ENCODE measurements around the gene SDC4.

The SDC4 gene

GRCh38 chr20:45316150-45317080 is 31.8 kb downstream of the SDC4 start:
- DNase-seq: no peak
- Histone ChIP-seq H3K4me3 (ENCODE audit: control insufficient read depth in 1 of 7, extremely low read depth in 1 of 7, insufficient read depth in 4 of 7, low read depth in 2 of 7, low read length in 6 of 7) (no peak overlapping the region), H3K27ac (ENCODE audit: insufficient read depth in 1 of 2, low read depth in 1 of 2, low read length in 2 of 2, poor library complexity in 1 of 2, severe bottlenecking in 2 of 2) (no peak overlapping the region), H3K4me1 (ENCODE audit: control extremely low read depth in 1 of 4, control insufficient read depth in 4 of 4, insufficient read depth in 4 of 4, low read length in 3 of 4) (peaks cover 2 to 26% (median 18%) of the 10 kb centered on the region in 4 experiments), H3K27me3 (replicated peaks in 2 of 5; ENCODE audit: control insufficient read depth in 4 of 5, insufficient read depth in 5 of 5, low read length in 4 of 5) (peaks cover 0 to 64% (median 18%) of the 10 kb centered on the region in 5 experiments), H3K9me3 (ENCODE audit: control extremely low read depth in 1 of 5, control insufficient read depth in 4 of 5, insufficient read depth in 2 of 5, low read depth in 1 of 5, low read length in 4 of 5) (no peaks in the 10 kb centered on the region), H3K36me3 (ENCODE audit: control insufficient read depth in 4 of 4, insufficient read depth in 4 of 4, low read length in 3 of 4) (no peaks in the 10 kb centered on the region)
- ChIA-PET POLR2A (no interaction called here), CTCF (interaction anchor here (0.6 to 2.2 kb wide), 7 partner anchors 9 to 455 kb away, joined by 3 to 9 read pairs (median 4); partner anchors contain the start of genes RBPJL and SYS1)
- 27% methylated on average over 47 of the region's 71 CpGs for WGBS (ENCODE audit: insufficient coverage)

GRCh38 chr20:45315672-45316071 is 32.6 kb downstream of the SDC4 start:
- Histone ChIP-seq H3K27ac (ENCODE audit: insufficient read depth in 1 of 2, low read depth in 1 of 2, low read length in 2 of 2, poor library complexity in 1 of 2, severe bottlenecking in 2 of 2) (no peak overlapping the region), H3K9me3 (ENCODE audit: control extremely low read depth in 1 of 5, control insufficient read depth in 4 of 5, insufficient read depth in 2 of 5, low read depth in 1 of 5, low read length in 4 of 5) (no peaks in the 10 kb centered on the region), H3K27me3 (replicated peaks in 2 of 5; ENCODE audit: control insufficient read depth in 4 of 5, insufficient read depth in 5 of 5, low read length in 4 of 5) (peaks cover 0 to 67% (median 18%) of the 10 kb centered on the region in 5 experiments), H3K4me3 (ENCODE audit: control insufficient read depth in 1 of 7, extremely low read depth in 1 of 7, insufficient read depth in 4 of 7, low read depth in 2 of 7, low read length in 6 of 7) (no peak overlapping the region), H3K4me1 (ENCODE audit: control extremely low read depth in 1 of 4, control insufficient read depth in 4 of 4, insufficient read depth in 4 of 4, low read length in 3 of 4) (peaks cover 2 to 21% (median 16%) of the 10 kb centered on the region in 4 experiments), H3K36me3 (ENCODE audit: control insufficient read depth in 4 of 4, insufficient read depth in 4 of 4, low read length in 3 of 4) (no peaks in the 10 kb centered on the region)
- POLR2A ChIA-PET: no interaction called here
- DNase-seq: no peak
- 100% methylated on average over 4 of the region's 4 CpGs for WGBS (ENCODE audit: insufficient coverage)
- CTCF ChIA-PET: interaction anchor here (1.1 to 2.1 kb wide), 5 partner anchors 9 to 456 kb away, joined by 3 to 9 read pairs (median 3); partner anchors contain the start of gene RBPJL

- POLR2A ChIA-PET: no interaction called here
- H3K27me3 ChIP-seq (replicated peaks in 2 of 5; ENCODE audit: control insufficient read depth in 4 of 5, insufficient read depth in 5 of 5, low read length in 4 of 5): peaks cover 0 to 67% (median 18%) of the 10 kb centered on the region in 5 experiments
- H3K4me1 ChIP-seq (ENCODE audit: control extremely low read depth in 1 of 4, control insufficient read depth in 4 of 4, insufficient read depth in 4 of 4, low read length in 3 of 4): peaks cover 0 to 12% (median 10%) of the 10 kb centered on the region in 4 experiments
- no peaks in the 10 kb centered on the region for H3K36me3 ChIP-seq (ENCODE audit: control insufficient read depth in 4 of 4, insufficient read depth in 4 of 4, low read length in 3 of 4)
- H3K27ac ChIP-seq (ENCODE audit: insufficient read depth in 1 of 2, low read depth in 1 of 2, low read length in 2 of 2, poor library complexity in 1 of 2, severe bottlenecking in 2 of 2): no peak overlapping the region
- H3K9me3 ChIP-seq (ENCODE audit: control extremely low read depth in 1 of 5, control insufficient read depth in 4 of 5, insufficient read depth in 2 of 5, low read depth in 1 of 5, low read length in 4 of 5): no peaks in the 10 kb centered on the region
- DNase-seq: no peak
- CTCF ChIA-PET: interaction anchor here (0.7 to 3.2 kb wide), 12 partner anchors 9 to 457 kb away, joined by 3 to 13 read pairs (median 3); no protein-coding TSS in a partner anchor
- 96% methylated on average over 7 of the region's 11 CpGs for WGBS (ENCODE audit: insufficient coverage)
- no peak overlapping the region for H3K4me3 ChIP-seq (ENCODE audit: control insufficient read depth in 1 of 7, extremely low read depth in 1 of 7, insufficient read depth in 4 of 7, low read depth in 2 of 7, low read length in 6 of 7)
Observed at GRCh38 chr20:45313943-45314342, 34.3 kb downstream of the SDC4 start.

GRCh38 chr20:45313065-45313695 is 35.0 kb downstream of the SDC4 start:
- no peak overlapping the region for H3K27ac ChIP-seq (ENCODE audit: insufficient read depth in 1 of 2, low read depth in 1 of 2, low read length in 2 of 2, poor library complexity in 1 of 2, severe bottlenecking in 2 of 2)
- peaks cover 0 to 67% (median 18%) of the 10 kb centered on the region in 5 experiments for H3K27me3 ChIP-seq (replicated peaks in 2 of 5; ENCODE audit: control insufficient read depth in 4 of 5, insufficient read depth in 5 of 5, low read length in 4 of 5)
- H3K4me3 ChIP-seq (ENCODE audit: control insufficient read depth in 1 of 7, extremely low read depth in 1 of 7, insufficient read depth in 4 of 7, low read depth in 2 of 7, low read length in 6 of 7): no peak overlapping the region
- H3K36me3 ChIP-seq (ENCODE audit: control insufficient read depth in 4 of 4, insufficient read depth in 4 of 4, low read length in 3 of 4): no peaks in the 10 kb centered on the region
- CTCF ChIA-PET: interaction anchor here (0.6 to 3.2 kb wide), 16 partner anchors 10 to 458 kb away, joined by 3 to 13 read pairs (median 4); partner anchors contain the start of gene WFDC10A
- peaks cover 0 to 7% (median 4%) of the 10 kb centered on the region in 4 experiments for H3K4me1 ChIP-seq (ENCODE audit: control extremely low read depth in 1 of 4, control insufficient read depth in 4 of 4, insufficient read depth in 4 of 4, low read length in 3 of 4)
- WGBS (ENCODE audit: insufficient coverage): 100% methylated on average over 2 of the region's 8 CpGs
- POLR2A ChIA-PET: no interaction called here
- H3K9me3 ChIP-seq (ENCODE audit: control extremely low read depth in 1 of 5, control insufficient read depth in 4 of 5, insufficient read depth in 2 of 5, low read depth in 1 of 5, low read length in 4 of 5): no peaks in the 10 kb centered on the region
- no peak for DNase-seq

- peaks cover 0 to 62% (median 17%) of the 10 kb centered on the region in 5 experiments for H3K27me3 ChIP-seq (replicated peaks in 2 of 5; ENCODE audit: control insufficient read depth in 4 of 5, insufficient read depth in 5 of 5, low read length in 4 of 5)
- ChIA-PET CTCF (interaction anchor here (0.6 to 3.2 kb wide), 21 partner anchors 9 to 387 kb away, joined by 3 to 13 read pairs (median 3); partner anchors contain the start of gene SYS1), POLR2A (interaction anchor here (0.6 kb wide), 1 partner anchor 130 kb away, joined by 8 read pairs; no protein-coding TSS in a partner anchor)
- H3K4me1 ChIP-seq (ENCODE audit: control extremely low read depth in 1 of 4, control insufficient read depth in 4 of 4, insufficient read depth in 4 of 4, low read length in 3 of 4): peaks cover 0 to 9% (median 5%) of the 10 kb centered on the region in 4 experiments
- H3K27ac ChIP-seq (ENCODE audit: insufficient read depth in 1 of 2, low read depth in 1 of 2, low read length in 2 of 2, poor library complexity in 1 of 2, severe bottlenecking in 2 of 2): no peak overlapping the region
- no peaks in the 10 kb centered on the region for H3K9me3 ChIP-seq (ENCODE audit: control extremely low read depth in 1 of 5, control insufficient read depth in 4 of 5, insufficient read depth in 2 of 5, low read depth in 1 of 5, low read length in 4 of 5)
- no peak overlapping the region for H3K4me3 ChIP-seq (ENCODE audit: control insufficient read depth in 1 of 7, extremely low read depth in 1 of 7, insufficient read depth in 4 of 7, low read depth in 2 of 7, low read length in 6 of 7)
- DNase-seq: no peak
- no peaks in the 10 kb centered on the region for H3K36me3 ChIP-seq (ENCODE audit: control insufficient read depth in 4 of 4, insufficient read depth in 4 of 4, low read length in 3 of 4)
- WGBS (ENCODE audit: insufficient coverage): 68% methylated on average over 17 of the region's 21 CpGs
Observed at GRCh38 chr20:45312241-45312640, 36.0 kb downstream of the SDC4 start.

GRCh38 chr20:45311589-45312211 is 36.5 kb downstream of the SDC4 start:
- Histone ChIP-seq H3K36me3 (ENCODE audit: control insufficient read depth in 4 of 4, insufficient read depth in 4 of 4, low read length in 3 of 4) (no peaks in the 10 kb centered on the region), H3K4me1 (ENCODE audit: control extremely low read depth in 1 of 4, control insufficient read depth in 4 of 4, insufficient read depth in 4 of 4, low read length in 3 of 4) (peaks cover 0 to 9% (median 5%) of the 10 kb centered on the region in 4 experiments), H3K9me3 (ENCODE audit: control extremely low read depth in 1 of 5, control insufficient read depth in 4 of 5, insufficient read depth in 2 of 5, low read depth in 1 of 5, low read length in 4 of 5) (no peaks in the 10 kb centered on the region), H3K27ac (ENCODE audit: insufficient read depth in 1 of 2, low read depth in 1 of 2, low read length in 2 of 2, poor library complexity in 1 of 2, severe bottlenecking in 2 of 2) (no peak overlapping the region), H3K4me3 (ENCODE audit: control insufficient read depth in 1 of 7, extremely low read depth in 1 of 7, insufficient read depth in 4 of 7, low read depth in 2 of 7, low read length in 6 of 7) (no peak overlapping the region), H3K27me3 (replicated peaks in 2 of 5; ENCODE audit: control insufficient read depth in 4 of 5, insufficient read depth in 5 of 5, low read length in 4 of 5) (peaks cover 0 to 60% (median 13%) of the 10 kb centered on the region in 5 experiments)
- POLR2A ChIA-PET: no interaction called here
- CTCF ChIA-PET: interaction anchor here (0.6 to 3.2 kb wide), 19 partner anchors 9 to 387 kb away, joined by 3 to 13 read pairs (median 3); partner anchors contain the start of gene SYS1
- 23% methylated on average over 43 of the region's 45 CpGs for WGBS (ENCODE audit: insufficient coverage)
- DNase-seq: peak; percentile 58 to 69 (median 68)
